IMR-90 (cell line): ENCODE data around the gene ANKRD1.
A peak's percentile ranks its signal among the peaks of the same experiment; 100 is the strongest.
"Not testable (repeated sequence)": the region's sequence is repeated elsewhere in the genome, so short reads cannot be mapped to it uniquely, and the experiment has no call there.

Source experiments
- BHLHE40 ChIP-seq: fragments of 150-350 bp; IDR thresholded peaks from 2 replicates; pipeline ENCODE4 v1.6.1; 2016; ENCODE audit warnings: mild to moderate bottlenecking, low read depth, low read length
- CEBPB ChIP-seq: IDR thresholded peaks from 2 replicates; pipeline ENCODE4 v1.6.1; 2012; ENCODE audit warnings: low read depth, low read length, improper control_type of control experiment
- CHD1 ChIP-seq: IDR thresholded peaks from 2 replicates; pipeline ENCODE4 v1.6.1; 2012; ENCODE audit warnings: low read depth, low read length, improper control_type of control experiment
- FOS ChIP-seq: fragments of 150-350 bp; IDR thresholded peaks from 2 replicates; pipeline ENCODE4 v1.6.1; 2016; ENCODE audit warnings: low read depth, low read length
- MAFK ChIP-seq: IDR thresholded peaks from 2 replicates; pipeline ENCODE4 v1.6.1; 2012; ENCODE audit warnings: low read depth, low read length, improper control_type of control experiment
- MXI1 ChIP-seq: IDR thresholded peaks from 2 replicates; pipeline ENCODE4 v1.6.1; 2012; ENCODE audit warnings: low read depth, mild to moderate bottlenecking, low read length, moderate library complexity, borderline replicate concordance
- POLR2A ChIP-seq: IDR thresholded peaks from 2 replicates; pipeline ENCODE4 v1.6.1; 2012; ENCODE audit warnings: mild to moderate bottlenecking, low read depth, low read length
- RAD21 ChIP-seq: IDR thresholded peaks from 2 replicates; pipeline ENCODE4 v1.6.1; 2012; ENCODE audit warnings: low read length, improper control_type of control experiment
- RCOR1 ChIP-seq: IDR thresholded peaks from 2 replicates; pipeline ENCODE4 v1.6.1; 2012; ENCODE audit warnings: mild to moderate bottlenecking, low read length, improper control_type of control experiment; ENCODE audit not compliant: insufficient replicate concordance
- RFX5 ChIP-seq: IDR thresholded peaks from 2 replicates; pipeline ENCODE4 v1.8.0; 2012; ENCODE audit warnings: low read depth, mild to moderate bottlenecking, low read length, moderate library complexity
- SMC3 ChIP-seq: fragments of 150-350 bp; IDR thresholded peaks from 2 replicates; pipeline ENCODE4 v1.6.1; 2016; ENCODE audit warnings: low read depth, mild to moderate bottlenecking, antibody characterized with exemption, low read length, moderate library complexity
- TF ChIP-seq, protein P1 (sequence below): conservative IDR thresholded peaks from 2 replicates; pipeline ENCODE4 v1.5.1; 2012; ENCODE audit warnings: mild to moderate bottlenecking, low read depth, low read length, improper control_type of control experiment
- TF ChIP-seq, protein P2 (sequence below): fragments of 150-350 bp; IDR thresholded peaks from 2 replicates; pipeline ENCODE4 v1.6.1; 2017; ENCODE audit warnings: mild to moderate bottlenecking, antibody characterized with exemption, low read length, low read depth

DNA sequence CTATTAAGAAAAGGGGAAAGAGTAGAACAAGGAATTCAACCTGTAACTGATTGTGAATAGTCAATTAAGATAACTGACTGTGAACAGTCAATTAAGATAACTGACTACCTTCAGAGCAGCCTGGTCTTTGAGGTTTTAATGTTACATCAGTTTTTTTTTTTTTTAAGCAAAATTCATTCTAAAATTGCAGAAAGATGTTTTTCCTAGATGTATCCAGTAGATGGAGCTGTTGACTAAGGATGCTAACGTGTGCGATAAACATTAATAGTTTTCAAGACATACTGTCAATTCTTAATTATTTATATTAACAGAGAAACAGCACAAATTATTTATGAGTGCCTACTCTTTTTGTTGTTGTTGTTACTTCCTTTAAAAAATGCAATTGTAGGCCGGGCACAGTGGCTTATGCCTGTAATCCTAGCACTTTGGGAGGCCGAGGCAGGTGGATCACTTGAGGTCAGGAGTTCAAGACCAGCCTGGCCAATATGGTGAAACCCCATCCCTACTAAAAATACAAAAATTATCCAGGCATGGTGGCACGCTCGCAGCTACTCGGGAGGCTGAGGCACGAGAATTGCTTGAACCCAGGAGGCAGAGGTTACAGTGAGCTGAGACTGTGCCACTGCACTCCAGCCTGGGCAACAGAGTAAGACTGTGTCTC lies 40.7 kb downstream of the ANKRD1 start:
- not testable (repeated sequence) for TF ChIP-seq POLR2A, CEBPB, RFX5, BHLHE40, FOS, CHD1, MXI1, RCOR1
- TF ChIP-seq, protein P1, sequence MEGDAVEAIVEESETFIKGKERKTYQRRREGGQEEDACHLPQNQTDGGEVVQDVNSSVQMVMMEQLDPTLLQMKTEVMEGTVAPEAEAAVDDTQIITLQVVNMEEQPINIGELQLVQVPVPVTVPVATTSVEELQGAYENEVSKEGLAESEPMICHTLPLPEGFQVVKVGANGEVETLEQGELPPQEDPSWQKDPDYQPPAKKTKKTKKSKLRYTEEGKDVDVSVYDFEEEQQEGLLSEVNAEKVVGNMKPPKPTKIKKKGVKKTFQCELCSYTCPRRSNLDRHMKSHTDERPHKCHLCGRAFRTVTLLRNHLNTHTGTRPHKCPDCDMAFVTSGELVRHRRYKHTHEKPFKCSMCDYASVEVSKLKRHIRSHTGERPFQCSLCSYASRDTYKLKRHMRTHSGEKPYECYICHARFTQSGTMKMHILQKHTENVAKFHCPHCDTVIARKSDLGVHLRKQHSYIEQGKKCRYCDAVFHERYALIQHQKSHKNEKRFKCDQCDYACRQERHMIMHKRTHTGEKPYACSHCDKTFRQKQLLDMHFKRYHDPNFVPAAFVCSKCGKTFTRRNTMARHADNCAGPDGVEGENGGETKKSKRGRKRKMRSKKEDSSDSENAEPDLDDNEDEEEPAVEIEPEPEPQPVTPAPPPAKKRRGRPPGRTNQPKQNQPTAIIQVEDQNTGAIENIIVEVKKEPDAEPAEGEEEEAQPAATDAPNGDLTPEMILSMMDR, result peak; percentile 83
- TF ChIP-seq, protein P2, sequence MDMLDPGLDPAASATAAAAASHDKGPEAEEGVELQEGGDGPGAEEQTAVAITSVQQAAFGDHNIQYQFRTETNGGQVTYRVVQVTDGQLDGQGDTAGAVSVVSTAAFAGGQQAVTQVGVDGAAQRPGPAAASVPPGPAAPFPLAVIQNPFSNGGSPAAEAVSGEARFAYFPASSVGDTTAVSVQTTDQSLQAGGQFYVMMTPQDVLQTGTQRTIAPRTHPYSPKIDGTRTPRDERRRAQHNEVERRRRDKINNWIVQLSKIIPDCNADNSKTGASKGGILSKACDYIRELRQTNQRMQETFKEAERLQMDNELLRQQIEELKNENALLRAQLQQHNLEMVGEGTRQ, result not testable (repeated sequence)
- TF ChIP-seq RAD21 (peak; percentile 86), SMC3 (peak; percentile 69), MAFK (0 out of 2 replicates have a peak, but pooled peaks have one; percentile 14)
